K562 (cell line): Measurements from ENCODE around the gene TTC4. TPM values are rescaled to one million over a fixed set of nuclear protein-coding genes. Genes with fewer than 3 reads are reported as not detected.
A peak's percentile ranks its signal among the peaks of the same experiment; 100 is the strongest.

Experiments used
- ATAC-seq: fragments of 200-7000 bp; cut with Tn5 transposase; 3 replicates; pipeline ENCODE4 v1.9.1; 2020; ENCODE audit warnings: moderate library complexity
- BruUV-seq: library from RNA; stranded (reverse); fragments of 400-500 nt; replicated peaks from 2 replicates; lab custom pipeline; 2021; lab: Mats Ljungman, UMichigan
- CTCF ChIA-PET: fragments of 300-600 bp; formaldehyde crosslinking; extraction: SDS; loops from one replicate; lab custom pipeline; 2021; ENCODE audit warnings: low intra/inter-chr PET ratio; lab: Yijun Ruan, JAX
- POLR2A ChIA-PET: fragments of 300-600, 350-650 bp; sonication (Branson Sonifier 250); formaldehyde crosslinking; extraction: SDS; loops from one replicate; lab custom pipeline; 2021; ENCODE audit warnings: antibody characterized with exemption, inconsistent platforms; lab: Yijun Ruan, JAX
- DNase-seq, 4 experiments: peaks; one replicate each; pipeline versions ENCODE4 v3.0.0 to v3.0.0-alpha.2; 2011 to 2018; ENCODE audit warnings: low spot score in 3 of 4, mixed read lengths in 3 of 4; ENCODE audit errors: extremely low read depth in 1 of 4
- FAIRE-seq: peaks from 2 replicates; lab custom pipeline; 2011; peaks lifted over from hg19 to GRCh38; lab: Jason Lieb, UNC
- H2AFZ ChIP-seq: 2 replicates; pipeline ENCODE4 v1.6.0; 2011; ENCODE audit warnings: low read depth, low read length, control low read depth, inconsistent platforms
- H3K27ac ChIP-seq: fragments of 200-600 bp; 3 replicates; pipeline ENCODE4 v1.8.0; 2011; ENCODE audit warnings: low read depth, mild to moderate bottlenecking, control low read depth, inconsistent platforms, low read length, moderate library complexity, mixed read lengths; ENCODE audit errors: extremely low read depth
- H3K27me3 ChIP-seq, 2 experiments: fragments of 300-600 bp in 1 of 2; 2 replicates in 1 of 2; 3 replicates in 1 of 2; pipeline versions ENCODE4 v1.6.0 to v1.8.0; 2011; ENCODE audit warnings: inconsistent platforms in 2 of 2, low read length in 2 of 2, mild to moderate bottlenecking in 1 of 2, mixed read lengths in 1 of 2, moderate library complexity in 1 of 2; ENCODE audit not compliant: control insufficient read depth in 2 of 2, insufficient read depth in 2 of 2
- H3K36me3 ChIP-seq: fragments of 300-600 bp; 3 replicates; pipeline ENCODE4 v1.8.0; 2011; ENCODE audit warnings: mild to moderate bottlenecking, low read length, inconsistent platforms; ENCODE audit not compliant: control insufficient read depth, insufficient read depth
- H3K4me1 ChIP-seq, 2 experiments: fragments of 200-600 bp in 1 of 2; replicated peaks in 1 of 2; 2 replicates in 1 of 2; 3 replicates in 1 of 2; pipeline versions ENCODE4 v1.5.1 to v1.8.0; 2011; ENCODE audit warnings: inconsistent platforms in 2 of 2, low read length in 2 of 2, mild to moderate bottlenecking in 1 of 2, mixed read lengths in 1 of 2, moderate library complexity in 1 of 2; ENCODE audit not compliant: control insufficient read depth in 2 of 2, insufficient read depth in 2 of 2
- H3K4me2 ChIP-seq: 2 replicates; pipeline ENCODE4 v1.6.1; 2011; ENCODE audit warnings: low read length, control low read depth, inconsistent platforms, mixed read lengths; ENCODE audit not compliant: insufficient read depth
- H3K4me3 ChIP-seq: fragments of 200-600 bp; sonication (generic), shearing (Covaris generic); 2 replicates; pipeline ENCODE4 v1.5.1; 2016; ENCODE audit warnings: control low read depth, inconsistent platforms
- H3K79me2 ChIP-seq: fragments of 200-600 bp; 3 replicates; pipeline ENCODE4 v1.8.0; 2011; ENCODE audit warnings: low read length, inconsistent platforms; ENCODE audit not compliant: control insufficient read depth, insufficient read depth
- H3K9ac ChIP-seq, 2 experiments: 2 replicates each; pipeline versions ENCODE4 v1.6.0 to v1.6.1; 2011; ENCODE audit warnings: low read depth in 2 of 2, low read length in 2 of 2, control low read depth in 1 of 2, inconsistent platforms in 1 of 2, mild to moderate bottlenecking in 1 of 2, mixed read lengths in 1 of 2; ENCODE audit not compliant: insufficient read depth in 1 of 2
- H3K9me1 ChIP-seq: one replicate; pipeline ENCODE4 v1.6.0; 2011; ENCODE audit warnings: inconsistent platforms, mild to moderate bottlenecking, low read length, moderate library complexity; ENCODE audit not compliant: control insufficient read depth, insufficient read depth
- H3K9me3 ChIP-seq: replicated peaks from 2 replicates; pipeline ENCODE4 v1.5.1; 2011; ENCODE audit warnings: low read depth, low read length, inconsistent platforms; ENCODE audit not compliant: control insufficient read depth, insufficient read depth
- H4K20me1 ChIP-seq: replicated peaks from 2 replicates; pipeline ENCODE4 v1.6.1; 2011; ENCODE audit warnings: low read length, inconsistent platforms, mixed read lengths; ENCODE audit not compliant: control insufficient read depth, insufficient read depth
- CBX1 ChIP-seq: sonication (generic); IDR thresholded peaks from 2 replicates; pipeline ENCODE4 v1.6.1; 2016; ENCODE audit warnings: antibody characterized with exemption, low read depth, mild to moderate bottlenecking
- CREB1 ChIP-seq, 2 experiments: sonication (generic) in 1 of 2; formaldehyde crosslinking in 1 of 2; IDR thresholded peaks; 2 replicates each; pipeline versions ENCODE4 v1.6.1 to v1.8.0; 2012 to 2022; ENCODE audit warnings: inconsistent platforms in 1 of 2, mild to moderate bottlenecking in 1 of 2, missing genetic modification reagents in 1 of 2, moderate library complexity in 1 of 2
- GABPB1 ChIP-seq: sonication (generic); formaldehyde crosslinking; IDR thresholded peaks from 2 replicates; pipeline ENCODE4 v1.8.0; 2022; ENCODE audit warnings: mild to moderate bottlenecking, missing genetic modification reagents
- PYGO2 ChIP-seq: fragments of 450-650 bp; IDR thresholded peaks from 2 replicates; pipeline ENCODE4 v1.6.1; 2016; ENCODE audit warnings: mild to moderate bottlenecking, missing genetic modification characterization, moderate library complexity, missing compliant biosample characterization
- RFX7 ChIP-seq: fragments of 250-450 bp; sonication (Bioruptor Pico); IDR thresholded peaks from 2 replicates; pipeline ENCODE4 v1.5.1; 2021; ENCODE audit warnings: mild to moderate bottlenecking
- SLC30A9 ChIP-seq: fragments of 250-450 bp; sonication (Bioruptor Pico); IDR thresholded peaks from 2 replicates; pipeline ENCODE4 v1.8.0; 2022; ENCODE audit warnings: mild to moderate bottlenecking, moderate library complexity
- SMC3 ChIP-seq: conservative IDR thresholded peaks from 2 replicates; pipeline ENCODE4 v1.6.1; 2011; ENCODE audit warnings: low read depth, low read length, improper control_type of control experiment; ENCODE audit not compliant: insufficient read depth
- SPI1 ChIP-seq: IDR thresholded peaks from 2 replicates; pipeline ENCODE4 v1.6.1; 2011; ENCODE audit warnings: low read depth, low read length, control low read depth, borderline replicate concordance
- TCF7L2 ChIP-seq: fragments of 150-350 bp; IDR thresholded peaks from 2 replicates; pipeline ENCODE4 v1.6.1; 2016; ENCODE audit warnings: low read depth, mild to moderate bottlenecking, low read length, moderate library complexity
- TEAD2 ChIP-seq: fragments of 450-650 bp; IDR thresholded peaks from 2 replicates; pipeline ENCODE4 v1.6.1; 2016; ENCODE audit warnings: missing genetic modification characterization, control low read depth, missing compliant biosample characterization
- TRIM28 ChIP-seq: fragments of 450-650 bp; IDR thresholded peaks from 2 replicates; pipeline ENCODE4 v1.6.1; 2017
- TSC22D4 ChIP-seq: fragments of 450-650 bp; IDR thresholded peaks from 2 replicates; pipeline ENCODE4 v1.6.1; 2016; ENCODE audit warnings: missing genetic modification characterization, missing biosample characterization, control low read depth
- U2AF2 ChIP-seq: fragments of 200-400 bp; formaldehyde crosslinking; optimal IDR thresholded peaks from 2 replicates; pipeline ENCODE3; 2017; ENCODE audit warnings: low read depth, mild to moderate bottlenecking, low read length
- ZFP30 ChIP-seq: fragments of 250-450 bp; sonication (Bioruptor Pico); IDR thresholded peaks from 2 replicates; pipeline ENCODE4 v1.8.0; 2022; ENCODE audit warnings: moderate library complexity, mild to moderate bottlenecking, inconsistent platforms, borderline replicate concordance
- ZNF263 ChIP-seq: sonication (generic); formaldehyde crosslinking; IDR thresholded peaks from 2 replicates; pipeline ENCODE4 v1.8.0; 2022; ENCODE audit warnings: mild to moderate bottlenecking, missing genetic modification reagents, borderline replicate concordance
- ZNF354B ChIP-seq: fragments of 250-450 bp; sonication (Bioruptor Pico); IDR thresholded peaks from 2 replicates; pipeline ENCODE4 v1.4.0; 2020
- ZNF707 ChIP-seq: fragments of 250-450 bp; sonication (Bioruptor Pico); conservative IDR thresholded peaks from 2 replicates; pipeline ENCODE4 v1.8.0; 2022; ENCODE audit warnings: inconsistent platforms, mild to moderate bottlenecking, moderate library complexity
- WGBS: fragments of 100-300 bp; shearing (Covaris generic); methylation state at CpG from one replicate; pipeline ENCODE4 v1.1.6; 2016; ENCODE audit warnings: low coverage, mixed read lengths; ENCODE audit not compliant: insufficient coverage; ENCODE audit errors: missing lambda C conversion rate; 5-methylcytosine and 5-hydroxymethylcytosine counted together
- in situ Hi-C: fragments of 300-500 bp; cut with MboI; formaldehyde crosslinking; loops from 4 replicates; pipeline ENCODE4 v1.15.0; 2018; ENCODE audit warnings: inconsistent platforms, mixed read lengths
- intact Hi-C: fragments of 100-400 bp; cut with micrococcal nuclease; formaldehyde crosslinking; loops from 2 replicates; pipeline ENCODE4 v1.14.2; 2022
- polyA plus RNA-seq, 8 experiments: library from polyadenylated mRNA; depleted of rRNA in 4 of 8; stranded (reverse) in 5 of 8; unstranded in 3 of 8; fragments of >200 nt; fragmentation: Nextera tagmentation in 2 of 8; fragmentation: Illumina TruSeq in 1 of 8; extraction: Ambion mirVana in 2 of 8; extraction: Trizol in 1 of 8; gene quantifications; 2 replicates each; pipeline versions ENCODE4 v1.2.1 to v1.2.3, GENCODE V29; 2011 to 2014; ENCODE audit warnings: inconsistent platforms in 1 of 8, missing spikeins in 1 of 8
- total RNA-seq, 7 experiments: library from RNA; depleted of rRNA in 6 of 7; stranded (reverse); fragments of >200 nt in 6 of 7; fragmentation: Illumina TruSeq in 2 of 7; extraction: Trizol in 2 of 7; gene quantifications; 2 replicates each; pipeline versions ENCODE4 v1.2.1 to v1.2.3, GENCODE V29; 2011 to 2021; ENCODE audit warnings: low replicate concordance in 1 of 7
- TF ChIP-seq, protein P1 (sequence below), 3 experiments: IDR thresholded peaks in 2 of 3; conservative IDR thresholded peaks in 1 of 3; 2 replicates each; pipeline ENCODE4 v1.5.1; 2011 to 2012; ENCODE audit warnings: low read length in 3 of 3, mild to moderate bottlenecking in 3 of 3, control low read depth in 2 of 3, improper control_type of control experiment in 1 of 3, inconsistent platforms in 1 of 3, low read depth in 1 of 3, mixed read lengths in 1 of 3, moderate library complexity in 1 of 3; ENCODE audit not compliant: insufficient read depth in 2 of 3
- TF ChIP-seq, protein P2 (sequence below): fragments of 250-450 bp; sonication (Bioruptor Pico); IDR thresholded peaks from 2 replicates; pipeline ENCODE4 v1.6.1; 2021; ENCODE audit warnings: mild to moderate bottlenecking

The TTC4 gene
- total and polyA plus RNA-seq, 9 of the 15 experiments (the other 6 are each of a cell fraction or from before 2014, with no cell fraction given): 36.3 to 111 (median 54.1) TPM

DNA sequence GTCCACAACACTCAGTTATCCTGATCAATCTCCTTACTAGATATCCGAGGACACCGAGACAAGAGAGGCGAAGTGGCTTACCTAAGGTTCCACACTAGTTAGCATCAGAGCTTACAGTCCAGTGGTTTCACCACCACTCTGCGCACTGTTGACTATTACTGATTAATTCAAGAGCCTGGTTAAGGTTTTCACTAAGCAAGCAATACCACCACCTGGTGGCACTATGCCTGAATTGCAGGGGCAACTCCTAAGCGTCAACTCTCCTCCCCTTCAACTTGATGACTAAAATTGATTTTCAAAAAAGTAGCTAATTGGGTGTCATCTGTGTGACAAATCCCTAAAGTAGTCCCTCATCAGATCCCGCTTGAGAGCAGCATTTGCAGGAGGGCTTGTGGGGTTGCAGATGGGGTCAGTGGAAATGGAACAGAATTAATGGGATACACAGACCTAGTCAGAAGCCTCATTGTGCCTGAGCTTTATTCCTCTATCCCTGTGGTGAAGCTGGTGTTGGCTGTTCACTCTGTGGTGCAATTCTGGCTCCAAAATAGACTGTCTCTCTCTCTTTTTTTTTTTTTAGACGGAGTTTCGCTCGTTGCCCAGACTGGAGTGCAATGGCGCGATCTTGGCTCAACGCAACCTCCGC, 76.3 kb downstream of the TTC4 start:
- Histone ChIP-seq H4K20me1 (no peaks in the 10 kb centered on the region), H3K9ac (no peak overlapping the region), H3K9me1 (no peaks in the 10 kb centered on the region), H3K4me3 (no peak overlapping the region), H3K79me2 (no peaks in the 10 kb centered on the region), H3K4me2 (no peak overlapping the region), H3K27me3 (peaks cover 0 to 29% of the 10 kb centered on the region in 2 experiments; a peak in 3 of 5 replicates), H3K9me3 (peaks cover 7% of the 10 kb centered on the region), H2AFZ (no peak overlapping the region), H3K36me3 (no peaks in the 10 kb centered on the region), H3K27ac (no peak overlapping the region), H3K4me1 (peaks cover 0 to 3% of the 10 kb centered on the region in 2 experiments; a peak in 1 of 5 replicates)
- POLR2A ChIA-PET: interaction anchor here (0.5 to 0.9 kb wide), 3 partner anchors 20 to 31 kb away, joined by 3 to 4 read pairs (median 3); no protein-coding TSS in a partner anchor
- ATAC-seq (peak; percentile 78), DNase-seq (peak; percentile 81 to 82 (median 82)), FAIRE-seq (peak; percentile 94)
- CTCF ChIA-PET: interaction anchor here (0.6 to 1.9 kb wide), 5 partner anchors 28 to 722 kb away, joined by 3 to 13 read pairs (median 3); partner anchors contain the start of gene PARS2
- intact Hi-C loops (loop anchor here (1.0 to 10.0 kb wide), 3 partner anchors 120 to 717 kb away; no protein-coding TSS in a partner anchor), in situ Hi-C loops (loop anchor here (5.0 kb wide), 1 partner anchor 125 kb away; no protein-coding TSS in a partner anchor)
- BruUV-seq: no TSS peak
- 32% methylated on average over 11 of the region's 13 CpGs for WGBS
- no peak for TF ChIP-seq ZFP30 (CRISPR knock-in tag)
- TF ChIP-seq, protein P1, sequence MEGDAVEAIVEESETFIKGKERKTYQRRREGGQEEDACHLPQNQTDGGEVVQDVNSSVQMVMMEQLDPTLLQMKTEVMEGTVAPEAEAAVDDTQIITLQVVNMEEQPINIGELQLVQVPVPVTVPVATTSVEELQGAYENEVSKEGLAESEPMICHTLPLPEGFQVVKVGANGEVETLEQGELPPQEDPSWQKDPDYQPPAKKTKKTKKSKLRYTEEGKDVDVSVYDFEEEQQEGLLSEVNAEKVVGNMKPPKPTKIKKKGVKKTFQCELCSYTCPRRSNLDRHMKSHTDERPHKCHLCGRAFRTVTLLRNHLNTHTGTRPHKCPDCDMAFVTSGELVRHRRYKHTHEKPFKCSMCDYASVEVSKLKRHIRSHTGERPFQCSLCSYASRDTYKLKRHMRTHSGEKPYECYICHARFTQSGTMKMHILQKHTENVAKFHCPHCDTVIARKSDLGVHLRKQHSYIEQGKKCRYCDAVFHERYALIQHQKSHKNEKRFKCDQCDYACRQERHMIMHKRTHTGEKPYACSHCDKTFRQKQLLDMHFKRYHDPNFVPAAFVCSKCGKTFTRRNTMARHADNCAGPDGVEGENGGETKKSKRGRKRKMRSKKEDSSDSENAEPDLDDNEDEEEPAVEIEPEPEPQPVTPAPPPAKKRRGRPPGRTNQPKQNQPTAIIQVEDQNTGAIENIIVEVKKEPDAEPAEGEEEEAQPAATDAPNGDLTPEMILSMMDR (IDR thresholded peaks at IDR 0.05 in 2 of 3, conservative IDR thresholded peaks at IDR 0.05 in 1 of 3; ENCODE audit: insufficient read depth in 2 of 3, low read depth in 1 of 3, low read length in 3 of 3): peak; percentile 80 to 97 (median 91)
- TF ChIP-seq GABPB1: peak; percentile 46; the same call in 1 of the 2 replicates
- no peak for TF ChIP-seq U2AF2
- TF ChIP-seq TCF7L2: no peak
- TF ChIP-seq, protein P2, sequence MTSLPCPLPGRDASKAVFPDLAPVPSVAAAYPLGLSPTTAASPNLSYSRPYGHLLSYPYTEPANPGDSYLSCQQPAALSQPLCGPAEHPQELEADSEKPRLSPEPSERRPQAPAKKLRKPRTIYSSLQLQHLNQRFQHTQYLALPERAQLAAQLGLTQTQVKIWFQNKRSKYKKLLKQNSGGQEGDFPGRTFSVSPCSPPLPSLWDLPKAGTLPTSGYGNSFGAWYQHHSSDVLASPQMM: no peak
- TF ChIP-seq CBX1: peak; percentile 27; the same call in 1 of the 2 replicates
- TF ChIP-seq PYGO2 (tag): no peak
- no peak for TF ChIP-seq TEAD2 (tag)
- TF ChIP-seq ZNF263: no peak
- no peak for TF ChIP-seq ZNF707
- TF ChIP-seq SLC30A9 (CRISPR knock-in tag): no peak
- TF ChIP-seq CREB1 (IDR thresholded peaks at IDR 0.05): no peak
- no peak for TF ChIP-seq CREB1 (CRISPR knock-in tag; IDR thresholded peaks at IDR 0.05)
- no peak for TF ChIP-seq ZNF354B (CRISPR knock-in tag)
- no peak for TF ChIP-seq RFX7 (CRISPR knock-in tag)
- no peak for TF ChIP-seq TSC22D4 (tag)
- TF ChIP-seq SPI1: no peak
- TF ChIP-seq TRIM28: 0 out of 2 replicates have a peak, but pooled peaks have one; percentile 62
- TF ChIP-seq SMC3: peak; percentile 83
